GM19351 (cell line): ENCODE data around the gene HOXD10.

Experiments used
- ATAC-seq: cut with Tn5 transposase; IDR thresholded peaks from one replicate; pipeline ENCODE4 v1.9.1; 2021; ENCODE audit warnings: mild to moderate bottlenecking, moderate library complexity; ENCODE audit not compliant: unreplicated experiment

HOXD10 gene

GRCh38 chr2:176132205-176133171 is 15.9 kb downstream of the HOXD10 start:
- no peak for ATAC-seq

GRCh38 chr2:176133389-176133788 is 16.8 kb downstream of the HOXD10 start:
- ATAC-seq = no peak

- ATAC-seq = no peak
Observed at GRCh38 chr2:176134035-176134434, 17.5 kb downstream of the HOXD10 start.

- no peak for ATAC-seq
Observed at GRCh38 chr2:176135035-176135440, 18.5 kb downstream of the HOXD10 start.

GRCh38 chr2:176136374-176137251 is 20.0 kb downstream of the HOXD10 start:
- ATAC-seq = no peak

- no peak for ATAC-seq
Observed at GRCh38 chr2:176137252-176137580, 20.6 kb downstream of the HOXD10 start.

- ATAC-seq = no peak
Observed at GRCh38 chr2:176137906-176138305, 21.3 kb downstream of the HOXD10 start.

- ATAC-seq = no peak
Observed at GRCh38 chr2:176138526-176138922, 21.9 kb downstream of the HOXD10 start.

GRCh38 chr2:176138923-176139660 is 22.5 kb downstream of the HOXD10 start:
- no peak for ATAC-seq

GRCh38 chr2:176139661-176140512 is 23.3 kb downstream of the HOXD10 start:
- ATAC-seq = peak; percentile 4

- peak; percentile 93 for ATAC-seq
Observed at GRCh38 chr2:176140513-176141317, 24.1 kb downstream of the HOXD10 start.

- ATAC-seq = no peak
Observed at GRCh38 chr2:176142281-176142680, 25.7 kb downstream of the HOXD10 start.

GRCh38 chr2:176145085-176145969 is 28.7 kb downstream of the HOXD10 start:
- no peak for ATAC-seq

GRCh38 chr2:176146101-176146500 is 29.5 kb downstream of the HOXD10 start:
- ATAC-seq = no peak

- ATAC-seq = no peak
Observed at GRCh38 chr2:176146645-176147044, 30.1 kb downstream of the HOXD10 start.

- ATAC-seq = no peak
Observed at GRCh38 chr2:176147210-176147799, 30.7 kb downstream of the HOXD10 start.

- no peak for ATAC-seq
Observed at GRCh38 chr2:176147800-176148496, 31.4 kb downstream of the HOXD10 start.
